ENCODE results near the gene PPP4R1. TPM values are rescaled to one million over a fixed set of nuclear protein-coding genes. Genes with fewer than 3 reads are reported as not detected.

PPP4R1 gene
- total RNA-seq, 1 experiment from 2014 or later = 106 TPM

- no peak overlapping the region for H3K9ac ChIP-seq (ENCODE audit: extremely low read depth, insufficient read length, low read length)
- H2AFZ ChIP-seq (ENCODE audit: low read length) = no peak overlapping the region
- no peak overlapping the region for H2BK120ac ChIP-seq (ENCODE audit: low read depth, low read length, poor library complexity, severe bottlenecking)
- no peaks in the 10 kb centered on the region for H3K23me2 ChIP-seq (ENCODE audit: insufficient read length, low read depth, low read length, poor library complexity, severe bottlenecking)
- no peak overlapping the region for H3K56ac ChIP-seq (ENCODE audit: insufficient read length, low read depth, low read length)
- no peaks in the 10 kb centered on the region for H3K79me1 ChIP-seq (ENCODE audit: insufficient read depth, low read depth, low read length, poor library complexity, severe bottlenecking)
- no peak overlapping the region for H3K23ac ChIP-seq (ENCODE audit: insufficient read length, low read depth, low read length)
- H3K79me2 ChIP-seq (ENCODE audit: insufficient read depth, low read length) = no peaks in the 10 kb centered on the region
- no peaks in the 10 kb centered on the region for H3K27me3 ChIP-seq (ENCODE audit: insufficient read depth, low read length)
- H2BK15ac ChIP-seq (ENCODE audit: low read depth, low read length) = no peak overlapping the region
- no peak overlapping the region for H2AK5ac ChIP-seq (ENCODE audit: insufficient read length, low read length)
- H3K14ac ChIP-seq (ENCODE audit: insufficient read depth, low read length) = no peak overlapping the region
- H3K4ac ChIP-seq (ENCODE audit: low read depth, low read length) = no peak overlapping the region
- H2BK12ac ChIP-seq (ENCODE audit: insufficient read length, low read depth, low read length) = no peak overlapping the region
- H3K9me3 Mint-ChIP-seq = peaks cover 12 to 13% of the 10 kb centered on the region in 2 experiments
- H3K18ac ChIP-seq (ENCODE audit: insufficient read length, low read depth, low read length) = no peak overlapping the region
- H3K9me3 ChIP-seq (ENCODE audit: control insufficient read depth, low read depth, low read length) = peaks cover 14% of the 10 kb centered on the region
- H4K20me1 ChIP-seq (ENCODE audit: control insufficient read depth, insufficient read depth, insufficient read length) = no peaks in the 10 kb centered on the region
- H3K4me1 ChIP-seq (ENCODE audit: insufficient read depth, low read length) = no peaks in the 10 kb centered on the region
- H3K4me3 Mint-ChIP-seq = no peak overlapping the region
- H4K8ac ChIP-seq (replicated peaks; ENCODE audit: insufficient read length, low read depth, low read length) = no peak overlapping the region
- no peak overlapping the region for H2BK5ac ChIP-seq (ENCODE audit: insufficient read length, low read length)
- H3K27me3 Mint-ChIP-seq (ENCODE audit: low read depth) = no peaks in the 10 kb centered on the region
- no peak overlapping the region for H4K91ac ChIP-seq (ENCODE audit: insufficient read length, low read depth, low read length)
- H3K4me2 ChIP-seq (ENCODE audit: insufficient read depth, insufficient read length, low read length) = no peak overlapping the region
- H3K36me3 Mint-ChIP-seq (ENCODE audit: insufficient read depth in 1 of 3, low read depth in 3 of 3) = peaks cover 35 to 59% (median 49%) of the 10 kb centered on the region in 3 experiments
- H4K5ac ChIP-seq (ENCODE audit: insufficient read length, low read depth, low read length) = no peak overlapping the region
- no peak overlapping the region for H3T11ph ChIP-seq (ENCODE audit: low read length)
- H3K27ac Mint-ChIP-seq = no peak overlapping the region
- H3K27ac ChIP-seq (ENCODE audit: insufficient read length, low read depth, low read length) = no peak overlapping the region
- no peak for TF ChIP-seq CTCF (conservative IDR thresholded peaks at IDR 0.05)
- no peak for DNase-seq
- no peaks in the 10 kb centered on the region for H3K4me1 Mint-ChIP-seq
- H2BK20ac ChIP-seq (ENCODE audit: low read depth, low read length, poor library complexity, severe bottlenecking) = no peak overlapping the region
Measured at GRCh38 chr18:9526458-9526857, 87.9 kb downstream of the PPP4R1 start.

Measured in H9 (cell line).